Neural crest cell (in vitro differentiated cells): Measurements from ENCODE around the gene ZNF581. TPM values are rescaled to one million over a fixed set of nuclear protein-coding genes. Genes with fewer than 3 reads are reported as not detected.
A peak's percentile ranks its signal among the peaks of the same experiment; 100 is the strongest.

Experiments used
- DNase-seq: peaks from one replicate; pipeline ENCODE4 v3.0.0; 2021; ENCODE audit warnings: low read depth, mixed read lengths, low spot score
- H3K27ac Mint-ChIP-seq: one replicate; pipeline ENCODE4 v1.8.0; 2021; ENCODE audit warnings: mild to moderate bottlenecking, mixed read lengths; ENCODE audit not compliant: unreplicated experiment
- H3K27me3 Mint-ChIP-seq: 2 replicates; pipeline ENCODE4 v1.8.0; 2021; ENCODE audit warnings: low read depth, mild to moderate bottlenecking, mixed read lengths
- H3K36me3 Mint-ChIP-seq: 2 replicates; pipeline ENCODE4 v1.8.0; 2021; ENCODE audit warnings: low read depth, mild to moderate bottlenecking, mixed read lengths
- H3K4me1 Mint-ChIP-seq: 2 replicates; pipeline ENCODE4 v1.8.0; 2021; ENCODE audit warnings: mixed read lengths
- H3K4me3 Mint-ChIP-seq: one replicate; pipeline ENCODE4 v1.8.0; 2021; ENCODE audit warnings: mild to moderate bottlenecking, mixed read lengths
- H3K9me3 Mint-ChIP-seq: 2 replicates; pipeline ENCODE4 v1.8.0; 2021; ENCODE audit warnings: mixed read lengths
- CTCF ChIP-seq: fragments of 200-600 bp; sonication (generic); conservative IDR thresholded peaks from 2 replicates; pipeline ENCODE4 v1.5.0; 2021; ENCODE audit warnings: antibody characterized with exemption, mild to moderate bottlenecking
- total RNA-seq: library from RNA; stranded (reverse); gene quantifications from 2 replicates; pipeline ENCODE4 v1.2.1, GENCODE V29; 2021

ZNF581 gene
- total RNA-seq, 1 donor from 2014 or later: 40.8 TPM

GRCh38 chr19:55684946-55685681, 41.7 kb downstream of the ZNF581 start:
- Mint-ChIP-seq H3K27me3 (no peaks in the 10 kb centered on the region), H3K36me3 (no peaks in the 10 kb centered on the region), H3K4me1 (no peaks in the 10 kb centered on the region), H3K9me3 (no peaks in the 10 kb centered on the region), H3K27ac (no peak overlapping the region), H3K4me3 (no peak overlapping the region)
- no peak for DNase-seq
- TF ChIP-seq CTCF: no peak

GRCh38 chr19:55685776-55686175, 42.3 kb downstream of the ZNF581 start:
- DNase-seq: no peak
- no peaks in the 10 kb centered on the region for H3K27me3 Mint-ChIP-seq
- no peak overlapping the region for H3K4me3 Mint-ChIP-seq
- H3K4me1 Mint-ChIP-seq: no peaks in the 10 kb centered on the region
- no peak for TF ChIP-seq CTCF
- no peaks in the 10 kb centered on the region for H3K9me3 Mint-ChIP-seq
- no peaks in the 10 kb centered on the region for H3K36me3 Mint-ChIP-seq
- no peak overlapping the region for H3K27ac Mint-ChIP-seq

GRCh38 chr19:55686311-55687050, 43.0 kb downstream of the ZNF581 start:
- Mint-ChIP-seq H3K9me3 (no peaks in the 10 kb centered on the region), H3K4me3 (no peak overlapping the region), H3K27ac (peak overlapping the region; percentile 83), H3K27me3 (no peaks in the 10 kb centered on the region), H3K4me1 (no peaks in the 10 kb centered on the region), H3K36me3 (no peaks in the 10 kb centered on the region)
- no peak for DNase-seq
- TF ChIP-seq CTCF: no peak

GRCh38 chr19:55687281-55688201, 44.1 kb downstream of the ZNF581 start:
- H3K4me3 Mint-ChIP-seq: no peak overlapping the region

More at GRCh38 chr19:55687281-55688201, 44.1 kb downstream of the ZNF581 start:
- no peaks in the 10 kb centered on the region for H3K27me3 Mint-ChIP-seq
- no peak overlapping the region for H3K27ac Mint-ChIP-seq
- H3K4me1 Mint-ChIP-seq: no peaks in the 10 kb centered on the region
- no peak for TF ChIP-seq CTCF
- H3K9me3 Mint-ChIP-seq: no peaks in the 10 kb centered on the region
- H3K36me3 Mint-ChIP-seq: no peaks in the 10 kb centered on the region
- DNase-seq: no peak
